SK-N-SH treated with all-trans-retinoic acid at 6 μM for 48 hours (cell line): ENCODE measurements around the gene SIRPB1.

Source experiments
- BACH2 ChIP-seq: fragments of 250-450 bp; sonication (Bioruptor Pico); IDR thresholded peaks from 2 replicates; pipeline ENCODE4 v1.9.0; 2021; ENCODE audit warnings: mild to moderate bottlenecking, borderline replicate concordance
- ISL1 ChIP-seq: fragments of 250-450 bp; sonication (Bioruptor Pico); IDR thresholded peaks from 2 replicates; pipeline ENCODE4 v2.1.2; 2022; ENCODE audit warnings: mild to moderate bottlenecking, moderate library complexity
- SNAI2 ChIP-seq: fragments of 250-450 bp; sonication (Bioruptor Pico); IDR thresholded peaks from 2 replicates; pipeline ENCODE4 v1.5.0; 2020; ENCODE audit warnings: mild to moderate bottlenecking, moderate library complexity
- ZC3H10 ChIP-seq: fragments of 250-450 bp; sonication (Bioruptor Pico); IDR thresholded peaks from 2 replicates; pipeline ENCODE4 v1.5.1; 2021; ENCODE audit warnings: mild to moderate bottlenecking, moderate library complexity
- ZFP30 ChIP-seq: fragments of 450-650 bp; formaldehyde crosslinking; IDR thresholded peaks from 2 replicates; pipeline ENCODE4 v1.5.0; 2022; ENCODE audit warnings: mild to moderate bottlenecking, moderate library complexity
- TF ChIP-seq, protein P1 (sequence below): fragments of 250-450 bp; sonication (Bioruptor Pico); IDR thresholded peaks from 2 replicates; pipeline ENCODE4 v1.8.0; 2020; ENCODE audit warnings: mild to moderate bottlenecking, moderate library complexity, borderline replicate concordance

DNA sequence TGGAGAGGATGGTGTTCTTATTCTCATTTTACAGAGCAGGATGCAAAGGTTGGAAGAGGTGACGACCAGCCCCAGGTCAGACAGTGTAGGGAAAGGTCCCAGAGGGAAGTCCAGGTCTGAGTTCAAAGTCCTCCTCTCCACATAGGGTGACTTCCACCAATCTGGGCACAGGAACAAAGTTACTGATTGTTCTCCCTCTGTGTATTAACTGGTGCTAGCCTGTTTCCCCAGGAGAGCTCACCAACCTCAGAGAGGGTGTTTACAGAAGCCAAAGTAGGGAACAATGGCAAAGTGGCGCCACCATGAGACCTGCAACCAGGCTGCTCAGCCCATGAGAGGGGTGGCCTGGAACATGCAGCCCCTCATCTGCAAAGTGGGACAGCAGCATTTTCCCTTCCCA lies 16.8 kb upstream of the SIRPB1 start:
- no peak for TF ChIP-seq BACH2
- no peak for TF ChIP-seq ZFP30 (CRISPR knock-in tag)
- TF ChIP-seq SNAI2: no peak
- no peak for TF ChIP-seq ISL1 (CRISPR knock-in tag)
- TF ChIP-seq ZC3H10: no peak
- TF ChIP-seq, protein P1, sequence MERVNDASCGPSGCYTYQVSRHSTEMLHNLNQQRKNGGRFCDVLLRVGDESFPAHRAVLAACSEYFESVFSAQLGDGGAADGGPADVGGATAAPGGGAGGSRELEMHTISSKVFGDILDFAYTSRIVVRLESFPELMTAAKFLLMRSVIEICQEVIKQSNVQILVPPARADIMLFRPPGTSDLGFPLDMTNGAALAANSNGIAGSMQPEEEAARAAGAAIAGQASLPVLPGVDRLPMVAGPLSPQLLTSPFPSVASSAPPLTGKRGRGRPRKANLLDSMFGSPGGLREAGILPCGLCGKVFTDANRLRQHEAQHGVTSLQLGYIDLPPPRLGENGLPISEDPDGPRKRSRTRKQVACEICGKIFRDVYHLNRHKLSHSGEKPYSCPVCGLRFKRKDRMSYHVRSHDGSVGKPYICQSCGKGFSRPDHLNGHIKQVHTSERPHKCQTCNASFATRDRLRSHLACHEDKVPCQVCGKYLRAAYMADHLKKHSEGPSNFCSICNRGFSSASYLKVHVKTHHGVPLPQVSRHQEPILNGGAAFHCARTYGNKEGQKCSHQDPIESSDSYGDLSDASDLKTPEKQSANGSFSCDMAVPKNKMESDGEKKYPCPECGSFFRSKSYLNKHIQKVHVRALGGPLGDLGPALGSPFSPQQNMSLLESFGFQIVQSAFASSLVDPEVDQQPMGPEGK (CRISPR knock-in tag): no peak
